Activated naive CD4-positive, alpha-beta T cell treated with anti-CD3 and anti-CD28 coated beads, Interleukin-2, amount 50 U/mL, for 72 hours (primary cell): ENCODE results near the gene PACRGL. TPM values are rescaled to one million over a fixed set of nuclear protein-coding genes. Genes with fewer than 3 reads are reported as not detected.
"Not testable (repeated sequence)": the region's sequence is repeated elsewhere in the genome, so short reads cannot be mapped to it uniquely, and the experiment has no call there.

Experiments
- ATAC-seq, 2 donors: fragments of 150-1000 bp; cut with Tn5 transposase; 2 replicates each; pipeline ENCODE4 v1.10.0; 2021; ENCODE audit warnings: mild to moderate bottlenecking in 2 of 2, moderate library complexity in 2 of 2
- DNase-seq, 2 donors: peaks; one replicate each; pipeline ENCODE4 v3.0.0; 2021 to 2022; ENCODE audit warnings: low spot score in 2 of 2
- H3K27ac Mint-ChIP-seq, 2 donors: one replicate each; pipeline ENCODE4 v1.8.0; 2022; ENCODE audit warnings: mild to moderate bottlenecking in 2 of 2, mixed read lengths in 2 of 2
- H3K36me3 Mint-ChIP-seq, 2 donors: one replicate each; pipeline ENCODE4 v1.8.0; 2022; ENCODE audit warnings: mixed read lengths in 2 of 2
- H3K9me3 Mint-ChIP-seq, 2 donors: one replicate each; pipeline ENCODE4 v1.8.0; 2022; ENCODE audit warnings: mixed read lengths in 2 of 2
- total RNA-seq, 2 donors: library from RNA; stranded (reverse); gene quantifications; one replicate each; pipeline ENCODE4 v1.2.3, GENCODE V29; 2022

Gene PACRGL
- total RNA-seq, 2 donors from 2014 or later = 8.5 to 10.9 TPM

- H3K9me3 Mint-ChIP-seq = peaks cover 17 to 22% of the 10 kb centered on the region in 2 donors
- not testable (repeated sequence) for H3K27ac Mint-ChIP-seq, DNase-seq, ATAC-seq
- peaks cover 11 to 30% of the 10 kb centered on the region in 2 donors for H3K36me3 Mint-ChIP-seq
Measured at GRCh38 chr4:20783134-20783533, 82.9 kb downstream of the PACRGL start.

DNA sequence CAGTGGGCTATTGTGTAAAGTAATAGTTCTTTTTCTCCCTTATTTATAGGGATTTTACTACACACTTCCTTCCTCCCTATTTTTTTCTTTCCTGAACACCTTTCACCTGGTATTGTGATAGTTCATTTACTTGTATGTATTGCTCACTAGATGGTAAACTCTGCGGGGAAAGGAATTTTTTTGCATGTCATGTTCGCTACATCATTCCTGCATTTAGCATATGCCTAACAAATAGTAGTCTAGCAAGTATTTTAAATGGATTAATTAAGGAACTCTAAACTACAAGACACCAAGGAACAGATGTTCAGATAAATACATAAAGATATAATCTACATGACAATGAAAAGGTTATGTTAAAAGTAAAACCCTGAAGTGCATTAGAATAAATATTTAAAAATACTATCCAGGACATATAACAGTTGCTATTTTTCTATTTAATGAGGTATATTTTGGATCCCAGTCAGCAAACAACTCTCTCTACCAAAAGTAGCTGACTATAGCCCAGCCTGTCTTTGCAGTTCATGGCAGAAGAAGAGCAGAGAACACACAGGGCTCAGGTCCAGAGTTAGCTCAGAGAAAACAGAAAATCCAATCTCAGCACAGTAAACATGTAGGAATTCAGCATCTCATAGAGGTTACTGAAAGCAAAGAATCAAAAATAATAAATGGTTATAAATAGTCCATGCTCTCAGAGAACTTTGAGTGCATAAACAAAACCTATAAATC is 87.8 kb downstream of the PACRGL start:
- Mint-ChIP-seq H3K27ac (no peak overlapping the region), H3K36me3 (peaks cover 0 to 3% of the 10 kb centered on the region in 2 donors), H3K9me3 (peaks cover 3% of the 10 kb centered on the region in 2 donors)
- DNase-seq = no peak
- ATAC-seq = no peak
